ENCODE data around the gene SLC23A1.
"Not testable (repeated sequence)": the region's sequence is repeated elsewhere in the genome, so short reads cannot be mapped to it uniquely, and the experiment has no call there.

SLC23A1 gene

GRCh38 chr5:139383275-139383992 is at the start of gene SLC23A1:
TSS of gene SLC23A1 (minus strand) at chr5:139383297. CDS start at chr5:139383253, 44 bp downstream.
- DNase-seq = no peak

- no peak for DNase-seq
These were observed 48.6 kb upstream of the SLC23A1 start for GRCh38 chr5:139431706-139432105.

- DNase-seq = no peak
These were observed 46.9 kb upstream of the SLC23A1 start for GRCh38 chr5:139430015-139430414.

- DNase-seq = no peak
These were observed 43.2 kb upstream of the SLC23A1 start for GRCh38 chr5:139426203-139426885.

- DNase-seq = no peak
These were observed 42.4 kb upstream of the SLC23A1 start for GRCh38 chr5:139425497-139425896.

GRCh38 chr5:139422307-139422893 is 39.3 kb upstream of the SLC23A1 start:
- peak; percentile 27 for DNase-seq

GRCh38 chr5:139419226-139420192 is 36.4 kb upstream of the SLC23A1 start:
- DNase-seq = no peak

GRCh38 chr5:139418793-139419192 is 35.7 kb upstream of the SLC23A1 start:
- no peak for DNase-seq

GRCh38 chr5:139417214-139417613 is 34.1 kb upstream of the SLC23A1 start:
- no peak for DNase-seq

GRCh38 chr5:139416651-139417050 is 33.6 kb upstream of the SLC23A1 start:
- DNase-seq = no peak

GRCh38 chr5:139415869-139416268 is 32.8 kb upstream of the SLC23A1 start:
- DNase-seq = no peak

GRCh38 chr5:139415221-139415861 is 32.2 kb upstream of the SLC23A1 start:
- DNase-seq = no peak

- DNase-seq = no peak
These were observed 31.6 kb upstream of the SLC23A1 start for GRCh38 chr5:139414581-139415130.

GRCh38 chr5:139413963-139414362 is 30.9 kb upstream of the SLC23A1 start:
- no peak for DNase-seq

GRCh38 chr5:139413153-139413552 is 30.1 kb upstream of the SLC23A1 start:
- DNase-seq = no peak

- DNase-seq = no peak
These were observed 28.1 kb upstream of the SLC23A1 start for GRCh38 chr5:139410993-139411828.

- no peak for DNase-seq
These were observed 27.3 kb upstream of the SLC23A1 start for GRCh38 chr5:139410121-139410992.

GRCh38 chr5:139409116-139409515 is 26.0 kb upstream of the SLC23A1 start:
- not testable (repeated sequence) for DNase-seq

- no peak for DNase-seq
These were observed 25.1 kb upstream of the SLC23A1 start for GRCh38 chr5:139408191-139408590.

- DNase-seq = no peak
These were observed 24.4 kb upstream of the SLC23A1 start for GRCh38 chr5:139407517-139407916.
